GM21381 (cell line): Measurements from ENCODE around the gene GPR33.
"Not testable (repeated sequence)": the region's sequence is repeated elsewhere in the genome, so short reads cannot be mapped to it uniquely, and the experiment has no call there.

Source experiments
- ATAC-seq: cut with Tn5 transposase; IDR thresholded peaks from one replicate; pipeline ENCODE4 v1.9.1; 2021; ENCODE audit warnings: mild to moderate bottlenecking, moderate library complexity; ENCODE audit not compliant: unreplicated experiment

The GPR33 gene

GRCh38 chr14:31461545-31461944, 26.3 kb downstream of the GPR33 start:
- ATAC-seq = no peak

- ATAC-seq = no peak
Measured at GRCh38 chr14:31457665-31458659, 29.9 kb downstream of the GPR33 start.

GRCh38 chr14:31456841-31457664, 30.8 kb downstream of the GPR33 start, which contains the start of gene DTD2:
Gene DTD2 (minus strand): TSS chr14:31457506. CDS start chr14:31457393, 113 bp downstream.
- peak; percentile 98 for ATAC-seq

- ATAC-seq = no peak
Measured at GRCh38 chr14:31449971-31450610, 37.7 kb downstream of the GPR33 start.

- no peak for ATAC-seq
Measured at GRCh38 chr14:31449136-31449535, 38.7 kb downstream of the GPR33 start.

GRCh38 chr14:31445703-31446102, 42.1 kb downstream of the GPR33 start:
- ATAC-seq = no peak

- ATAC-seq = no peak
Measured at GRCh38 chr14:31442284-31442683, 45.6 kb downstream of the GPR33 start.

- no peak for ATAC-seq
Measured at GRCh38 chr14:31441273-31442111, 46.3 kb downstream of the GPR33 start.

GRCh38 chr14:31440280-31440679, 47.6 kb downstream of the GPR33 start:
- no peak for ATAC-seq

GRCh38 chr14:31439561-31439960, 48.3 kb downstream of the GPR33 start:
- ATAC-seq = no peak

GRCh38 chr14:31437045-31437691, 50.7 kb downstream of the GPR33 start:
- not testable (repeated sequence) for ATAC-seq

- no peak for ATAC-seq
Measured at GRCh38 chr14:31435276-31435675, 52.6 kb downstream of the GPR33 start.
